OCI-LY3 (cell line): ENCODE data around the gene SWSAP1.

Experiments used
- EZH2phosphoT487 ChIP-seq: fragments of 200-600 bp; shearing (Covaris generic); IDR thresholded peaks from 2 replicates; pipeline ENCODE4 v1.6.1; 2018; ENCODE audit warnings: antibody characterized with exemption, mixed run types, low read depth
- TF ChIP-seq, protein P1 (sequence below): fragments of 200-600, 300-600 bp; sonication (generic); IDR thresholded peaks from 2 replicates; pipeline ENCODE4 v1.5.1; 2014; ENCODE audit warnings: antibody characterized with exemption, low read length, low read depth

DNA sequence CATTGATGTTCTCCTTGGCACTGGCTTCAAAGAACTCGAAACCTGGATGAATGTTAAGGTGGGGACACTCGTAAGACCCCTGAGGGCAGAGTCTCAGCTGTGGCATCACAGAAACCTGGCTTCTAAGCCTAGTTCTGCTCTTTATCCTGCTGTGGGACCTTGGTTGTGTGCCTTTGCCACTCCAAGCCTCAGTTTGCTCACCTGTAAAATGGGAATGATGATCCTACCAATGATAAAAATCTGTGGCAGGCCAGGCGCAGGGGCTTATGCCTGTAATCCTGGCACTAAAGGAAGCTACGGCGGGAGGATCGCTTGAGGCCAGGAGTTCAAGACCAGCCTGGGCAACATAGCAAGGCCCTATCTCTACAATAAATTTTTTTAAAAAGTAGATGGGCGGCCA lies 48.9 kb upstream of the SWSAP1 start:
- TF ChIP-seq, protein P1, sequence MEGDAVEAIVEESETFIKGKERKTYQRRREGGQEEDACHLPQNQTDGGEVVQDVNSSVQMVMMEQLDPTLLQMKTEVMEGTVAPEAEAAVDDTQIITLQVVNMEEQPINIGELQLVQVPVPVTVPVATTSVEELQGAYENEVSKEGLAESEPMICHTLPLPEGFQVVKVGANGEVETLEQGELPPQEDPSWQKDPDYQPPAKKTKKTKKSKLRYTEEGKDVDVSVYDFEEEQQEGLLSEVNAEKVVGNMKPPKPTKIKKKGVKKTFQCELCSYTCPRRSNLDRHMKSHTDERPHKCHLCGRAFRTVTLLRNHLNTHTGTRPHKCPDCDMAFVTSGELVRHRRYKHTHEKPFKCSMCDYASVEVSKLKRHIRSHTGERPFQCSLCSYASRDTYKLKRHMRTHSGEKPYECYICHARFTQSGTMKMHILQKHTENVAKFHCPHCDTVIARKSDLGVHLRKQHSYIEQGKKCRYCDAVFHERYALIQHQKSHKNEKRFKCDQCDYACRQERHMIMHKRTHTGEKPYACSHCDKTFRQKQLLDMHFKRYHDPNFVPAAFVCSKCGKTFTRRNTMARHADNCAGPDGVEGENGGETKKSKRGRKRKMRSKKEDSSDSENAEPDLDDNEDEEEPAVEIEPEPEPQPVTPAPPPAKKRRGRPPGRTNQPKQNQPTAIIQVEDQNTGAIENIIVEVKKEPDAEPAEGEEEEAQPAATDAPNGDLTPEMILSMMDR = no peak
- TF ChIP-seq EZH2phosphoT487 = no peak
